Immature natural killer cell (primary cell): ENCODE results near the gene AMH. TPM values are rescaled to one million over a fixed set of nuclear protein-coding genes. Genes with fewer than 3 reads are reported as not detected.
A peak's percentile ranks its signal among the peaks of the same experiment; 100 is the strongest.

Experiments
- DNase-seq, 3 donors: peaks; one replicate each; pipeline ENCODE4 v3.0.0; 2022; ENCODE audit warnings: mixed read lengths in 1 of 3
- H3K27ac Mint-ChIP-seq, 6 donors: one replicate each; pipeline ENCODE4 v1.8.0; 2020; ENCODE audit warnings: mixed read lengths in 6 of 6, mild to moderate bottlenecking in 5 of 6, inconsistent platforms in 4 of 6, moderate library complexity in 3 of 6
- H3K27me3 Mint-ChIP-seq, 3 donors: one replicate each; pipeline ENCODE4 v1.8.0; 2020 to 2021; ENCODE audit warnings: low read depth in 3 of 3, mild to moderate bottlenecking in 3 of 3, mixed read lengths in 3 of 3, moderate library complexity in 3 of 3, inconsistent platforms in 1 of 3
- H3K36me3 Mint-ChIP-seq, 3 donors: one replicate each; pipeline ENCODE4 v1.8.0; 2020; ENCODE audit warnings: mixed read lengths in 3 of 3, inconsistent platforms in 2 of 3, mild to moderate bottlenecking in 2 of 3
- H3K4me1 Mint-ChIP-seq, 2 donors: one replicate each; pipeline ENCODE4 v1.8.0; 2020; ENCODE audit warnings: inconsistent platforms in 2 of 2, mild to moderate bottlenecking in 2 of 2, mixed read lengths in 2 of 2, moderate library complexity in 1 of 2
- H3K4me3 Mint-ChIP-seq, 5 donors: one replicate each; pipeline ENCODE4 v1.8.0; 2020; ENCODE audit warnings: mild to moderate bottlenecking in 5 of 5, mixed read lengths in 5 of 5, inconsistent platforms in 3 of 5, moderate library complexity in 3 of 5
- H3K9me3 Mint-ChIP-seq, 6 donors: one replicate each; pipeline ENCODE4 v1.8.0; 2020; ENCODE audit warnings: mild to moderate bottlenecking in 6 of 6, mixed read lengths in 6 of 6, inconsistent platforms in 4 of 6, moderate library complexity in 3 of 6
- polyA plus RNA-seq, 3 donors: library from polyadenylated mRNA; unstranded; fragments of 300-500 nt; fragmentation: Illumina TruSeq; gene quantifications; one replicate each; pipeline ENCODE4 v1.2.3, GENCODE V29; 2021

AMH gene
- polyA plus RNA-seq, 3 donors from 2014 or later = not detected

GRCh38 chr19:2287585-2288337 is 38.6 kb downstream of the AMH start:
- Mint-ChIP-seq H3K9me3 (no peaks in the 10 kb centered on the region), H3K4me1 (peaks cover 25 to 32% of the 10 kb centered on the region in 2 donors), H3K27me3 (peaks cover 7 to 25% (median 18%) of the 10 kb centered on the region in 3 donors), H3K4me3 (peak overlapping the region in 2 of 5 donors; percentile 85 to 91), H3K36me3 (no peaks in the 10 kb centered on the region), H3K27ac (peak overlapping the region; percentile 67 to 98 (median 94))
- no peak for DNase-seq

- peaks cover 7 to 24% (median 15%) of the 10 kb centered on the region in 3 donors for H3K27me3 Mint-ChIP-seq
- no peak for DNase-seq
Observed at GRCh38 chr19:2288338-2288817, 39.3 kb downstream of the AMH start.

GRCh38 chr19:2288818-2289713 is 39.9 kb downstream of the AMH start:
- Mint-ChIP-seq H3K9me3 (no peaks in the 10 kb centered on the region), H3K4me3 (peak overlapping the region; percentile 85 to 95 (median 91)), H3K36me3 (no peaks in the 10 kb centered on the region), H3K27ac (peak overlapping the region; percentile 92 to 99 (median 95)), H3K27me3 (peaks cover 7 to 27% (median 17%) of the 10 kb centered on the region in 3 donors), H3K4me1 (peaks cover 25 to 32% of the 10 kb centered on the region in 2 donors)
- peak in 1 of 3 donors; percentile 43 for DNase-seq

More at GRCh38 chr19:2288338-2288817, 39.3 kb downstream of the AMH start:
- H3K4me1 Mint-ChIP-seq = peaks cover 21 to 28% of the 10 kb centered on the region in 2 donors
- peak overlapping the region; percentile 85 to 95 (median 91) for H3K4me3 Mint-ChIP-seq
- no peaks in the 10 kb centered on the region for H3K9me3 Mint-ChIP-seq
- peak overlapping the region; percentile 92 to 99 (median 95) for H3K27ac Mint-ChIP-seq
- H3K36me3 Mint-ChIP-seq = no peaks in the 10 kb centered on the region

GRCh38 chr19:2289714-2290435 is 40.8 kb downstream of the AMH start:
- DNase-seq = peak; percentile 70 to 78 (median 77)
- peaks cover 27 to 33% of the 10 kb centered on the region in 2 donors for H3K4me1 Mint-ChIP-seq
- peaks cover 7 to 27% (median 17%) of the 10 kb centered on the region in 3 donors for H3K27me3 Mint-ChIP-seq
- no peaks in the 10 kb centered on the region for H3K36me3 Mint-ChIP-seq
- H3K4me3 Mint-ChIP-seq = peak overlapping the region; percentile 85 to 95 (median 91)
- H3K9me3 Mint-ChIP-seq = no peaks in the 10 kb centered on the region
- H3K27ac Mint-ChIP-seq = peak overlapping the region; percentile 92 to 99 (median 95)

- Mint-ChIP-seq H3K4me3 (peak overlapping the region; percentile 73 to 84 (median 78)), H3K36me3 (peaks cover 0 to 3% (median 0%) of the 10 kb centered on the region in 3 donors), H3K4me1 (peaks cover 27 to 35% of the 10 kb centered on the region in 2 donors), H3K9me3 (no peaks in the 10 kb centered on the region), H3K27ac (peak overlapping the region; percentile 30 to 96 (median 63)), H3K27me3 (peaks cover 10 to 27% (median 17%) of the 10 kb centered on the region in 3 donors)
- peak; percentile 51 to 69 (median 68) for DNase-seq
Observed at GRCh38 chr19:2290441-2291184, 41.5 kb downstream of the AMH start.

- Mint-ChIP-seq H3K27me3 (peaks cover 12 to 26% (median 17%) of the 10 kb centered on the region in 3 donors), H3K4me3 (peak overlapping the region; percentile 73 to 84 (median 78)), H3K4me1 (peaks cover 27 to 35% of the 10 kb centered on the region in 2 donors), H3K36me3 (peaks cover 0 to 3% (median 0%) of the 10 kb centered on the region in 3 donors), H3K9me3 (no peaks in the 10 kb centered on the region), H3K27ac (no peak overlapping the region)
- no peak for DNase-seq
Observed at GRCh38 chr19:2291185-2291751, 42.1 kb downstream of the AMH start.

GRCh38 chr19:2294687-2295335 is 45.7 kb downstream of the AMH start:
- peaks cover 8 to 15% of the 10 kb centered on the region in 2 donors for H3K4me1 Mint-ChIP-seq
- H3K4me3 Mint-ChIP-seq = peak overlapping the region in 1 of 5 donors; percentile 13
- DNase-seq = no peak
- H3K36me3 Mint-ChIP-seq = peaks cover 0 to 3% (median 0%) of the 10 kb centered on the region in 3 donors
- H3K27me3 Mint-ChIP-seq = peaks cover 4 to 11% (median 5%) of the 10 kb centered on the region in 3 donors
- H3K27ac Mint-ChIP-seq = peak overlapping the region in 2 of 6 donors; percentile 16 to 39
- no peaks in the 10 kb centered on the region for H3K9me3 Mint-ChIP-seq

GRCh38 chr19:2296141-2296540 is 47.0 kb downstream of the AMH start:
- Mint-ChIP-seq H3K4me1 (peaks cover 6 to 16% of the 10 kb centered on the region in 2 donors), H3K4me3 (no peak overlapping the region), H3K27me3 (peaks cover 2 to 5% (median 3%) of the 10 kb centered on the region in 3 donors), H3K27ac (no peak overlapping the region), H3K36me3 (peaks cover 0 to 3% (median 0%) of the 10 kb centered on the region in 3 donors), H3K9me3 (no peaks in the 10 kb centered on the region)
- DNase-seq = no peak

GRCh38 chr19:2300533-2300932 is 51.4 kb downstream of the AMH start:
- Mint-ChIP-seq H3K9me3 (no peaks in the 10 kb centered on the region), H3K27ac (no peak overlapping the region), H3K4me1 (peaks cover 7 to 20% of the 10 kb centered on the region in 2 donors), H3K4me3 (no peak overlapping the region), H3K27me3 (peaks cover 12 to 14% (median 13%) of the 10 kb centered on the region in 3 donors), H3K36me3 (no peaks in the 10 kb centered on the region)
- no peak for DNase-seq
